ENCODE results near the gene KRTAP10-7. TPM values are rescaled to one million over a fixed set of nuclear protein-coding genes. Genes with fewer than 3 reads are reported as not detected.
"Not testable (repeated sequence)": the region's sequence is repeated elsewhere in the genome, so short reads cannot be mapped to it uniquely, and the experiment has no call there.

Gene KRTAP10-7
- total RNA-seq, 1 donor from 2014 or later: not detected

- no peak for ATAC-seq
These were observed 28.3 kb upstream of the KRTAP10-7 start for GRCh38 chr21:44571844-44572782.

DNA sequence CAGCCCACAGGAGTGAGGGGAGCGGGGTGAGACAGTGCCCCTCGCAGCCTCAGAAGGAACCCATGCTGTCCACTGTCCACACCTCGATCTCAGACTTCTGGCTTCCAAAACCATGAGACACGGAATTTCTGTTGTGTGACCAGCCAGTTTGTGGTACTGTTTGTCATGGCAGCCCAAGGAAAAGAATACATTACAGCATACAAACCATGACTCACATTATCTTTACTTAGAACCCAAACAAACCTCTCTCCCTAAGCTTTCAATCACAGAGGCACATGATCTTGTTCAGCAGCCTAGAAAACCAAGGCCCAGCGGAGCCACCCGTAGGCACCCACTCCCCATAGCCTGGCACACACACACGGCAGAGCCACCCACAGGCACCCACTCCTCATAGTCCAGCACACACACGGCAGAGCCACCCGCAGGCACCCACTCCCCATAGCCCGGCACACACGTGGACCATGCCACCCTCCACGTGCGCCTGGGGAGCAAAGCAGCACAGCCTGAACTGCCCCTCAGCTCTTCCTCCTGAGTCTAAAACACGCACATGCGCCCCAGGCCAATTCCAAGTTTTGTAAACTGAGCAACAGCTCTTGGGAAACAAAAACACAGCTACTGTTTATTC is 27.3 kb upstream of the KRTAP10-7 start:
- ATAC-seq: no peak

DNA sequence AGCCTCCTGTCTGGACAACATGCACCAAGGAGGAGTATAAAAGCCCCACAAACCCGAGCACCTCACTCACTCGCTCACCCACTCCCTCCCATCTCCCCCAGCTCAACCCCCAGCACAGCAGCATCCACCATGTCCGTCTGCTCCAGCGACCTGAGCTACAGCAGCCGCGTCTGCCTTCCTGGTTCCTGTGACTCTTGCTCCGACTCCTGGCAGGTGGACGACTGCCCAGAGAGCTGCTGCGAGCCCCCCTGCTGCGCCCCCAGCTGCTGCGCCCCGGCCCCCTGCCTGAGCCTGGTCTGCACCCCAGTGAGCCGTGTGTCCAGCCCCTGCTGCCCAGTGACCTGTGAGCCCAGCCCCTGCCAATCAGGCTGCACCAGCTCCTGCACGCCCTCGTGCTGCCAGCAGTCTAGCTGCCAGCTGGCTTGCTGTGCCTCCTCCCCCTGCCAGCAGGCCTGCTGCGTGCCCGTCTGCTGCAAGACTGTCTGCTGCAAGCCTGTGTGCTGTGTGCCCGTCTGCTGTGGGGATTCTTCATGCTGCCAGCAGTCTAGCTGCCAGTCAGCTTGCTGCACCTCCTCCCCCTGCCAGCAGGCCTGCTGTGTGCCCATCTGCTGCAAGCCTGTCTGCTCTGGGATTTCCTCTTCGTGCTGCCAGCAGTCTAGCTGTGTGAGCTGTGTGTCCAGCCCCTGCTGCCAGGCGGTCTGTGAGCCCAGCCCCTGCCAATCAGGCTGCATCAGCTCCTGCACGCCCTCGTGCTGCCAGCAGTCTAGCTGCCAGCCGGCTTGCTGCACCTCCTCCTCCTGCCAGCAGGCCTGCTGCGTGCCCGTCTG is 26.6 kb upstream of the KRTAP10-7 start, which contains the start of gene KRTAP10-4:
KRTAP10-4 (plus strand) TSS at position 100 of the 827 bp plus-strand sequence; CDS start at position 130, 30 bp downstream.
- ATAC-seq: peak; percentile 25

- peak; percentile 38 for ATAC-seq
These were observed 25.7 kb upstream of the KRTAP10-7 start for GRCh38 chr21:44574457-44575306.

DNA sequence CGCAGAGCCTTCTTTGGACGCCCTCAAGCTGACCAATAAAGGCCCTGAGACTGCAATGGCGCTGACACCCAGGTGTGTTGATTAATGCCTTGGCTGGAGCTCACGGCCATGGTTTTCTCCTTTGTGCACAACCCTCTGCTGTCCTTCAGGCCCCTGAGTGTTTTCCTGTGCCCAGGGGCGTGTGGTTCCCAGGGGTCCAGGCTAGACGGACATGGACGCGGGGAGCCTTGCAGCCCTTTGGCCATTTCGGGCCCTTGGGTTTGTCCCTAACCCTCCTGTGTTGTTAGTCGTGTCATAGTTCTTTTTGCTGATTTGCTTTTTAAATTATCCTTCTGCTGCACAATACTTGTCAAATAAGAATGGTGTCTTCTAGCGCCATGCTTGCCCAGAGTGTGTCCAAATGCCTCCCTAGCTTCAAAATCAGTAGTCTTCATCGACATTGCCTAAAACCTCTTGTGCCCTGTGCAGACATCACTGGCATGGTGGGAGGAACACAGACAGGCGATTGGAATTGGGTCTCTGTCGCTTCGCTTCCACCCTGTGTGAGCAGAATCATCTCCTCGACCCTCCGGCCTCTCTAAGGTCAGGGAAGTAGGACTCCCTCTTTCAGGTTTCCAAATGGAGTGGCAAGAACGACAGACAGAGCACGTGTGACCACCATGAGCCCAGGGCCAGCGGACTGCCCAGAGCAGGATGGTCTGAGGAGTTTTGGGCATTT is 24.9 kb upstream of the KRTAP10-7 start:
- no peak for ATAC-seq

GRCh38 chr21:44576025-44576420 is 24.4 kb upstream of the KRTAP10-7 start:
- no peak for ATAC-seq

DNA sequence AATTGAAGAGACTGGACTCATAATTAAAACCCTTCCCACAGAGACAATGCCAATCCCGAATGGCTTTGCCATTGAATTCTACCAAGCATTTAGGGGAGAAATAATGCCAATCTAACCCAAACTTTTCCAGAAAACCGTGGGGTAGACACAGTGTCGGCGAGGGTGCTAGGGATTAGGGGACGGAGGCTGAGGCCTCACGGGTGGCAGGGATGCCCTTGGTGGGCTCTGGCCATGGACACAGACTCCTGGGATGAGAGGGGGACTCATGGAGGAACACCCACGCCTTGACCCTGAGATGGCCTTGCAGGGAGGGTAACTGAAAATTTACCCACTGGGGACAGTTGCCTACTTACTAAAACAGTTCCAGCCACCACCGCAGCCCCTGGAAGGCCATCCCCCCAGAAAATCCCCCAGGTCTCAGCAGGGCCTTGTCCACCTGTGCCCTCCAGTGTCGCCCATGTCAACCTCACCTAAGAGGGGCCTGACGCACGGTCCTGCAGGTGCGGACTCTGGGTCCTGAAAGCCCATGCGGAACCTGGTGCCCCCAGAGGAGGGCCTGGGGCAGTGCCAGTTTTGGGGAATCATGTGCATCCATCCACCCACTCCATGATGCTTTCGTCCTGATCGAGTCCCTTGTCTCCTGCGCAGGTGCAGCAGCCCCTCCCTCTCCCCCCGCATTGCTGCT is 21.9 kb upstream of the KRTAP10-7 start:
- no peak for ATAC-seq

DNA sequence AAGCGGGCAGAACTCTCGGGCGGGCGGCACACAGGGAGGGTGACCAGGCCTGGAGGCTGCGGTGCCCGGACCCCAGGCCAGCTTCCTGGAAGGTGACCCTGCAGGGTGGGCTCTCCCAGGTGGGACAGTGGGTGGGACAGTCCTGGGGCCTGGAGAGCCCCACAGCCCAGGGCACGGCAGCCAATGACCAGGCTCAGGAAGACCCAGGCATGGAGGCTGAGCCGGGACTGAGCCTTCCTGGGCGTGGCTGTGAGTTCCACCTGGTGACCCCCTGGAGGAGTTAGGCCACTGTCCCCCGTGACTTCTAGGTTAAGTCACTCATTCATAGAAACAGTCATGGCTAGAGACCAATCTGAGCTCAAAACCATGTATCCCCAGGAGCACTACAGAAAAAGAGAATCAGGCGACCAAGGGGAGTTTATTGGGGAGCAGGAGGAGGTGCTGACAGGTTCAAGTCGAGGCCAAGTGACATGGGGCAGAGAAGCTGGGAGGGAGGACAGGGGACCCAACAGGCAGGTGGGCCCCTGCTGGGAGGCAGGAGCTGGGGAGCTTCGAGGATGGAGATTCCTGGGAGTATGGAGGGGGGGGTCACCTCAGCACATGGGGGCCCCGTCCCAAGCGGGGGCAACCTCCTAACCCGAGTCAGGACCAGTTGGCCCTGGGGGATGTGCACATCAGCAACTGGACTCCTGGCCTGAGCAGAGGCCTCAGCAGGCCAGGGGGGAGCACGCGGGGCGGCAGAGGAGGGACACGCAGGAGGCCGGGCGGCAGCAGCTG is 21.2 kb upstream of the KRTAP10-7 start:
- no peak for ATAC-seq

DNA sequence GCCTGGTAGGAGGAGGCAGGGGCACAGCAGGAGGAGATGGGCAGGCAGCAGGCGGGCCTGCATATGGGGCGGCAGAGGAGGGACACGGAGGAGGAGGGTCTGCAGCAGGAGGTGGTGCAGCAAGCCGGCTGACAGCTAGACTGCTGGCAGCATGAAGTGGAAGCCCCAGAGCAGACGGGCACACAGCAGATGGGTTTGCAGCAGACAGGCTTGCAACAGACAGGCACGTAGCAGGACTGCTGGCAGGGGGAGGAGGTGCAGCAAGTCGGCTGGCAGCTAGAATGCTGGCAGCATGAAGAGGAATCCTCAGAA is 20.6 kb upstream of the KRTAP10-7 start:
- no peak for ATAC-seq

GRCh38 chr21:44580231-44580821 is 20.1 kb upstream of the KRTAP10-7 start, which contains the start of gene KRTAP10-5:
Gene KRTAP10-5 (minus strand): TSS chr21:44580604. CDS start chr21:44580578, 26 bp downstream.
- ATAC-seq: not testable (repeated sequence)

GRCh38 chr21:44581158-44581557 is 19.2 kb upstream of the KRTAP10-7 start:
- no peak for ATAC-seq

DNA sequence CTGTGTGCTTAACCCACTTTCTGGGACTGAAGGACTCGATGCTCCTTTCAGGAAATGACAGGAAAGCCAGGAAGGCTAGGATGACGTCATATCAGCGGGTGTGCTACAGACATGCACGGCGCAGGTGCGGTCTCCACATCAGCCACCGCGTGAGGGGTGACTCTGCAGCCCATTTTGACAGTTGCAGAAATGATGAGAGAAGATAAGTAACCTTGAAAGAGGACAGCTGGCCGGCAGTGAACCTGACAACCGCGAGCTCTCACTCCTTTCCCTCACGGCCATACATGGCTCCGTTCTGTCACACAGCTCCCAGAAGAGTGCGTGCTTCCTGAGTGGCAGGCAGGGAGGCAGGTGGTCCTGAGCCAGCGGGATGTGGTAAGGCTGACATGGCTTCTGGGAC is 18.3 kb upstream of the KRTAP10-7 start:
- no peak for ATAC-seq

GRCh38 chr21:44583089-44583799 is 17.2 kb upstream of the KRTAP10-7 start:
- no peak for ATAC-seq

DNA sequence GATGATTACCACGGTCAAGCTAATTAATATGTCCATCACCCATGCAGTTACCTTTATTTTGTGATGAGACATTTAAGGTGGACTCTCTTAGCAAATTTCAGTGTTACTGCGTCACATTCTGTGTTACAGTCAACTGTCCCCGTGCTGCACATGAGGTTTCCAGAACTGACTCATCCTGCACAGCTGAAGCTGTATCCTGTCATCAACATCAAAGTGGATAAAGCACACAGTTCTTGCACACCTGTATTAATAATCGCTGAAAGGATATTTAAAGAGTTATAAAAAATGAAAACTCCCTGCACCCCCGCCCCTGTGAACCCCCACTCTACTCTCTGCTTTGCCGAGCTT is 16.6 kb upstream of the KRTAP10-7 start:
- no peak for ATAC-seq

- ATAC-seq: no peak
These were observed 14.5 kb upstream of the KRTAP10-7 start for GRCh38 chr21:44585892-44586291.

DNA sequence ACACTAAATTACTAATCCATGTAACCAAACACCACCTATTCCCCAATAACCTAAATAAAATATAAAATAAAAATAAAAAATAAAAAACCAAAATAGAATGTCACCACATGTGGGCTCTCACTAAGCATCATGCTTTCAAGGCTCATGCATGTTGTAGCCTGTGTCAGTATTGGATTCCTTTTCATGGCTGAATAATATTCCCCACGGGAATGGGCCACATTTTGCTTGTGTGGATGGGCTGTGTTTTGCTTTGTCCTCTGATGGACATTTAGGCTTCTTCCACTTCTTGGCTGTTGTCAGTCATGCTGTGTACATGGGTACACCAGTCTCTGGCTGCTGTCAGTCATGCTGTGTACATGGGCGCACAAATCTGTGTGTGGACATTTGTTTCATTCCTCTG is 11.3 kb upstream of the KRTAP10-7 start:
- no peak for ATAC-seq

DNA sequence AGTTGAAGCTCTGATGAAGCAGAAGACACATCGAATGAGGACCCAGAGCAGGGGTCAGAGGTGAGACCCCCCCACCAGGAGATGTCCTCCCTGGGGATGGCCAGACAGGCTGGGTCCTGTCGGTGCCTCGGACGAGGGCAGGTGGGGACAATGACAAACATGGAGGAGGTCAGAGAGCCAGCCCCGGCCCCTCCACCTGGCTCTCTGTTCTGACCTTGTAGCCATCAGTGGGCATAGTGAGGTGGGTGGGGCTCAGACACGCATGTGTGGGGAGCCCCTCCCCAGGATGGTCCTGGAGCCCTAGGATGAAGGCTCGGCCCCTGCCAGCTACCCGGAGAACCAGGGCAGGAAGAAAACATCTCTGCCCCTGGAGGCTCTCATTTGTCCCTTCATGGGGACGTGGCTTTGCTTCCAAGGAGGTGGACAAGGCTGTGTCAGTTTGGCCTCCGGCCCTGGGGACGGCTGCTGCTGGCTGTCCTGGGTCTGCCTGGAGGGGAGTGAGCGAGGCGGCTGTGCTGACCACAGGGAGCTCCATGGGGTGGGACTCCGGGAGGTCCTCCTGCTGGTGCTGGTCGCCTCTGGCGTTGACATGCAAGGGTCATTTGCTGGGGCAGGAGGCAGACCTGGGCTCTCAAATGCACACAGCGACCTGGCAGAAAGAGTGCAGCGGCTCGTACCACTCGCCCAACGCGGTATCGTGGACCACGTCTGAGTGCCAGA is 10.7 kb upstream of the KRTAP10-7 start:
- no peak for ATAC-seq

GRCh38 chr21:44590311-44590721 is 10.1 kb upstream of the KRTAP10-7 start:
- peak; percentile 34 for ATAC-seq
